Activated naive CD8-positive, alpha-beta T cell treated with anti-CD3 and anti-CD28 coated beads, Interleukin-2, amount 50 U/mL, for 24 hours (primary cell): Measurements from ENCODE around the gene NOL12.

Source experiments
- ATAC-seq: fragments of 150-1000 bp; cut with Tn5 transposase; one replicate; pipeline ENCODE4 v1.10.0; 2021
- DNase-seq: peaks from one replicate; pipeline ENCODE4 v3.0.0; 2021
- H3K27ac Mint-ChIP-seq: one replicate; pipeline ENCODE4 v1.8.0; 2021; ENCODE audit warnings: mild to moderate bottlenecking, mixed read lengths
- H3K27me3 Mint-ChIP-seq: one replicate; pipeline ENCODE4 v1.8.0; 2021; ENCODE audit warnings: mixed read lengths
- H3K36me3 Mint-ChIP-seq: one replicate; pipeline ENCODE4 v1.8.0; 2021; ENCODE audit warnings: low read depth, mixed read lengths
- H3K4me1 Mint-ChIP-seq: one replicate; pipeline ENCODE4 v1.8.0; 2021; ENCODE audit warnings: mixed read lengths
- H3K4me3 Mint-ChIP-seq: one replicate; pipeline ENCODE4 v1.8.0; 2021; ENCODE audit warnings: mild to moderate bottlenecking, moderate library complexity, mixed read lengths
- H3K9me3 Mint-ChIP-seq: one replicate; pipeline ENCODE4 v1.8.0; 2021; ENCODE audit warnings: mixed read lengths

The NOL12 gene

DNA sequence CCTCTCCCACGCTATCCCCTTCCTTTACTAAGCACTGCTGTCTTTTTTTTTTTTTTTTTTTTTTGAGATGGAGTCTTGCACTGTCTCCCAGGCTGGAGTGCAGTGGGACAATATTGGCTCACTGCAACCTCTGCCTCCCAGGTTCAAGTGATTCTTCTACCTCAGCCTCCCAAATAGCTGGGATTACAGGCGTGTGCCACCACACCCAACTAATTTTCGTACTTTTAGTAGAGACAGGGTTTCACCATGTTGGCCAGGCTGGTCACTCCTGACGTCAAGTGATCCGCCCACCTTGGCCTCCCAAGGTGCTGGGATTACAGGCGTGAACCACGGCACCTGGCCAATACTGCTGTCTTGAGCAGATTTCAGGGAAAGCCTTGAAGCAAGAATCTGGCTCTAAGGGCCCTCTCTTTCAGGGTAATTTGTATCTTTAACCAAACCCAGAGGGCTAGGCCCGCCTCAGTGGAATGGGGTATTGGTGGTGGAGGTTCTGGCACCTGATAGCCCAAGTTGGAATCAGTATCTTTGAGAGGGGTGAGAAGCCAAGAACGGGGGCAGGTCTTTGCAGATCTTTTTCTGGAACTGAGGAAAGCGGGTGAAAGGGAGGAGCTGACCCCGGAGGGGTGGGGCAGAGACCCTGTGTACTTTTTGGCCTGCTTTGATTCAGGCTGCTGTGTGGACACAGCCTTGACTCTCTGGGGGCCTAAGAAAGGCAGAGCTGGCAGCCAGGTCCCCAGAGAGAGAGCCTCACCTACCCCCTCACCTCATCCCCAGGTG is 47.7 kb downstream of the NOL12 start:
- Mint-ChIP-seq H3K27me3 (peaks cover 4% of the 10 kb centered on the region), H3K27ac (no peak overlapping the region), H3K4me1 (no peaks in the 10 kb centered on the region), H3K36me3 (no peaks in the 10 kb centered on the region), H3K9me3 (no peaks in the 10 kb centered on the region), H3K4me3 (no peak overlapping the region)
- no peak for DNase-seq
- ATAC-seq = no peak

DNA sequence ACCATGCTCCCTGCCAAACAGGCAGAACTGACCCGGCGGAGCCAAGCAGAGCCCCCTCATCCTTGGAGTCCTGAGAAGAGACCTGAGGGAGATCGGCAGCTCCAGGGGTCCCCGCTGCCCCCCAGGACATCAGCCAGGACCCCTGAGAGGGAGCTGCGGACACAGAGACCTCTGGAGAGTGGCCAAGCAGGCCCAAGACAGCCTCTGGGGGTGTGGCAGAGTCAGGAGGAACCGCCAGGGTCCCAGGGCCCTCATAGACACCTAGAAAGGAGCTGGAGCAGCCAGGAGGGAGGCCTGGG is 48.2 kb downstream of the NOL12 start:
- Mint-ChIP-seq H3K36me3 (no peaks in the 10 kb centered on the region), H3K4me1 (no peaks in the 10 kb centered on the region), H3K4me3 (no peak overlapping the region), H3K9me3 (no peaks in the 10 kb centered on the region), H3K27ac (no peak overlapping the region), H3K27me3 (peaks cover 4% of the 10 kb centered on the region)
- ATAC-seq (no peak), DNase-seq (no peak)

DNA sequence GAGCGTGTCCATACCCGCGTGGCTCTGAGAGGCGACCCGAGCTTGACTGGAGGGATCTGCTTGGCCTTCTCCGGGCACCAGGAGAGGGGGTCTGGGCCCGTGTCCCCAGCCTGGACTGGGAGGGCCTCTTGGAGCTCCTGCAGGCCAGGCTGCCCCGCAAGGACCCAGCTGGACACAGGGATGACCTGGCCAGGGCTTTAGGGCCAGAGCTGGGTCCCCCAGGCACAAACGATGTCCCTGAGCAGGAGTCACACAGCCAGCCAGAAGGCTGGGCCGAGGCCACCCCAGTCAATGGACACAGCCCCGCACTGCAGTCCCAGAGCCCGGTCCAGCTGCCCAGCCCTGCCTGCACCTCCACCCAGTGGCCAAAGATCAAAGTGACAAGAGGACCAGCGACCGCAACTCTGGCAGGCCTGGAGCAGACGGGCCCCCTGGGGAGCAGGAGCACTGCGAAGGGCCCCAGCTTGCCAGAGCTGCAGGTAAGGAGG is 48.9 kb downstream of the NOL12 start:
- Mint-ChIP-seq H3K4me1 (peaks cover 3% of the 10 kb centered on the region), H3K27me3 (peaks cover 4% of the 10 kb centered on the region), H3K9me3 (no peaks in the 10 kb centered on the region), H3K27ac (no peak overlapping the region), H3K4me3 (no peak overlapping the region), H3K36me3 (no peaks in the 10 kb centered on the region)
- DNase-seq (no peak), ATAC-seq (no peak)

DNA sequence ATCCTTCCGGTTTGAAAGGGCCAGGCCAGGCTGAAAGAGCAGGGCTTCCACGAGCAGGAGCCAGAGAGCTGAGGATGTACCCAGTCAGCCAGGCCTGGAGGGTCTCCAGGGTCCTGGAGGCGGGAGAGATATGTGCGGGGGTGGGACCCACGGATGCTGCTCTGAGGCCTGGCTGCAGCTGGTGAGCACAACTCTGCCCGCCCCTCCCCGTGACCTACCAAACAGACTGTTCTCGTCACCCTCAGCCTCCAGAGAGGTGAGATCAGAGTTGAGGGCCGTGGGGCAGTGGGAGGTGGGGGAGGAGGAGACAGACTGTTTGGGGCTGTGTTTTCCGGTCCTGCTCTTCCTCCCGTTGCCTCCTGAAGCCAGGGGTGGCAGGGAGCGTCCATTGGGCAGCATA is 52.9 kb downstream of the NOL12 start:
- Mint-ChIP-seq H3K27me3 (peaks cover 4% of the 10 kb centered on the region), H3K9me3 (no peaks in the 10 kb centered on the region), H3K27ac (no peak overlapping the region), H3K4me3 (no peak overlapping the region), H3K36me3 (no peaks in the 10 kb centered on the region), H3K4me1 (peaks cover 30% of the 10 kb centered on the region)
- no peak for DNase-seq
- no peak for ATAC-seq

DNA sequence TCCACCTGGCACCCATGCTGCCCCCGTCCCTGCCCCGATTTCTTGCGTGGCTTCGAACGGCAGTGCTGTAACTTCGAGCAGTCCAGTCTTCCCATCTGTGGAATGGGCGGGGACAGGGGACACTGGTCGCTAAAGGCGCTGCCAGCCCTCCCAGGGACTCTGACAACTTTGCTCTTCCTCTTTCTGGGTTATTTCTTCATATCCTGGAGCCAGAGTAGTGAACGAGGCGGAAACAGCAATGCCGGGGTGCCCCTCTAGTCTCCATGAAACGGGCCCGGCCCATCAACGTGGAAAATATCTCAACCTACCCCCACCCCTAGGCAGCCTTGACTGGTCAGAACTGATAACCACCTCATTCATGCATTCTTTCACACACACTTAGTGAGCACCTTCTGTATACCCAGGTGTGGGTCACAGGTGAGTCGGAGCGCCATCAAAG is 53.5 kb downstream of the NOL12 start:
- DNase-seq (no peak), ATAC-seq (no peak)
- peaks cover 33% of the 10 kb centered on the region for H3K4me1 Mint-ChIP-seq
- no peaks in the 10 kb centered on the region for H3K36me3 Mint-ChIP-seq
- H3K27ac Mint-ChIP-seq = no peak overlapping the region
- peaks cover 4% of the 10 kb centered on the region for H3K27me3 Mint-ChIP-seq
- H3K4me3 Mint-ChIP-seq = no peak overlapping the region
- H3K9me3 Mint-ChIP-seq = no peaks in the 10 kb centered on the region

DNA sequence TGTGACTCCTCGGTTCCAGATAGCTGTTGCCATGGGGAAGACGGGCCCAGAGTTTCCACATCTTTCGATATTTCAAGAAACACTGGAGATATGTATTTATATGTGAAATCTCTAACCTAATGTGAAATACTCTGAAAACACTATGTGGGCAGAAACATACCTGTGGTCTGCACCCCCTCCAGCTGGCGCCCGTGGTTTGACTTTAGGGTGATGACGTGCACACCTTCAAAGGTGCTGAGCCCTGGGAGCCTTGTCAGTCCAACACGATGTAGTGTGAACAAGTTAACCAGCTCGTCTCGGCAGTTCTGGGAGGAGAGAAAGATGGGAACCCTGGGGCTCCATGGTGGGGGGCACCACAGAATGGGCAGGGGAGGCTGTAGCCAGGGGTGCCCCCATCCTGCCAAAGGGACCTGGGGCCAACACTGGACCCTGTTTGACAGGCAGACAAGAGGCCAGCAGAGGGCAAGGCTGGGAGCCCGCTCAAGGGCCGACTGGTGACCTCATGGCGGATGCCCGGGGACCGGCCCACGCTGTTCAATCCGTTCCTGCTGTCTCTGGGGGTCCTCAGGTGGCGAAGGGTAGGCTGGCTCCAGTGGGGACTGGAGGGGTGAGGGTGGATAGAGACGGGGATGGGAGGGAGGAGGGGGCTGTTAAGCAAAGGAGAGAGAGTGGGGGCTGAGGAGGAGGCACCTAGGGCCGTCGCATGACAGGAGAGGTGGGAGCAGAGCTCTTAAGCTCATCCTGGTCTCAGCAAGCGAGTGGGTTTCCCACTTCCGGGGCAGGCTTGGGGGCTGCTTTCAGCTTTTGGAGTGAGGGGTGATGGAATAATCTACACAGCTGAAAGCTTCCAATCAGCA is 54.5 kb downstream of the NOL12 start:
- DNase-seq (peak; percentile 62), ATAC-seq (peak; percentile 69)
- Mint-ChIP-seq H3K27me3 (peaks cover 4% of the 10 kb centered on the region), H3K9me3 (no peaks in the 10 kb centered on the region), H3K27ac (peak overlapping the region; percentile 65), H3K4me3 (peak overlapping the region; percentile 25), H3K36me3 (no peaks in the 10 kb centered on the region), H3K4me1 (peaks cover 40% of the 10 kb centered on the region)

DNA sequence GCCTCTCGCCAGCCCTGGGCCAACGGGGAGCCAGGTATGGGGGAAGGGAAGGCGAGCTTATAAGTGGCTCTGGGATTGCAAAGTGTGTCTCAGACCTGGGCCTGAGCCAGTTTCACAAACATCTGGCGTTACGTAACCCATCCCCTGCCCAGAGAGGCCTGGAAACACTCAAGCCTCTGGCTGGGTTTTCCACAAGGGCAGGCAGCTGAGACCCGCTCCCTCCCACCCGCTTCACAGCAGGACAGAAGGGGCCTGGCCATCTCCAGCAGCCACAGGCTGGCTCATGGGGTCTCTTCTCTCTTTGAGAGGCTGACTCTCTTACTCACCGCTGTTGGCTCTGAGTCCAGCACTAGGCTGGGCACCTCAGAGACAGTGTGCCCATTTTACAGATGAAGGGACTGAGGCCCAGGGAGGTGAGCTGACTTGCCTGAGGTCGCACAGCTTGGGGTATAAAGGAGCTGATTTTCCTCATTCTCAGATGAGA is 55.2 kb downstream of the NOL12 start:
- H3K27ac Mint-ChIP-seq = no peak overlapping the region
- H3K27me3 Mint-ChIP-seq = peaks cover 4% of the 10 kb centered on the region
- no peak overlapping the region for H3K4me3 Mint-ChIP-seq
- H3K4me1 Mint-ChIP-seq = peaks cover 40% of the 10 kb centered on the region
- no peaks in the 10 kb centered on the region for H3K9me3 Mint-ChIP-seq
- no peak for DNase-seq
- ATAC-seq = no peak
- H3K36me3 Mint-ChIP-seq = no peaks in the 10 kb centered on the region

DNA sequence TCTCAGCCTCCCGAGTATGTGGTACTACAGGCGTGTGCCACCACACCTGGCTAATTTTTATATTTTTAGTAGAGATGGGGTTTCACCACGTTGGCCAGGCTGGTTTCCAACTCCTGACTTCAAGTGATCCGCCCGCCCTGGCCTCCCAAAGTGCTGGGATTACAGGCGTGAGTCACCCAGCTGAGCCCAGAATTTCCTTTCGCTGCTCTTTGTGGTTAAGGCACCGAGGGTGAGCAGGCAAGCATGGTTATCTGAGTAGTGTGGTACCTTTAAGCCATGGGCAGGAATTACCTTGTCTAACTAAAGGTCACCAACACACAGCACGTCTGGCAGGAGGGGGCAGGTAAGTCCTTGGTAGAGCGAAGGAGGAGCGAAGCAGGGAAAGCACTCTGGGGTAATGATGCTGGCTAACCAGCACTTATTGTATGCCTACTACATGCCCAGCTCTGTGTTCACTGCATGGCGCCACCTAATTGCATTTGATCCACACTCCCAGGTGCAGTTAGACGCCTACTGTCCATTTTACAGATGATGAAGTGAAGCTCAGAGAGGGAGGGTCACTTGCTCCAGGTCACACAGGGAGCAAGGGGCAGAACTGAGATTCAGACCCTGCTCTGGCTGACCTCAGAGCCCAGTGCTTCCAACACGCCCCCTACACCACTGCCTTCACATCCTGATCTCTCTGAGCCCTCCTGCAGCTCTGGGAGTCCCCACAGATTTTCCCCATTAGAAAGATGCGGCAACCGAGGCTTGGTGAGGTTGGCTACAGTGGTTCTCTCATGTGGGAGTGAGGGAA is 56.4 kb downstream of the NOL12 start:
- H3K36me3 Mint-ChIP-seq = no peaks in the 10 kb centered on the region
- peaks cover 4% of the 10 kb centered on the region for H3K27me3 Mint-ChIP-seq
- H3K27ac Mint-ChIP-seq = peak overlapping the region; percentile 6
- H3K4me3 Mint-ChIP-seq = no peak overlapping the region
- DNase-seq (peak; percentile 41), ATAC-seq (peak; percentile 47)
- peaks cover 41% of the 10 kb centered on the region for H3K4me1 Mint-ChIP-seq
- no peaks in the 10 kb centered on the region for H3K9me3 Mint-ChIP-seq
